Measurements from ENCODE around the gene KCNJ14. TPM values are rescaled to one million over a fixed set of nuclear protein-coding genes. Genes with fewer than 3 reads are reported as not detected.

KCNJ14 gene
- 0.59 and 1.5 TPM in 2 replicates for total RNA-seq

DNA sequence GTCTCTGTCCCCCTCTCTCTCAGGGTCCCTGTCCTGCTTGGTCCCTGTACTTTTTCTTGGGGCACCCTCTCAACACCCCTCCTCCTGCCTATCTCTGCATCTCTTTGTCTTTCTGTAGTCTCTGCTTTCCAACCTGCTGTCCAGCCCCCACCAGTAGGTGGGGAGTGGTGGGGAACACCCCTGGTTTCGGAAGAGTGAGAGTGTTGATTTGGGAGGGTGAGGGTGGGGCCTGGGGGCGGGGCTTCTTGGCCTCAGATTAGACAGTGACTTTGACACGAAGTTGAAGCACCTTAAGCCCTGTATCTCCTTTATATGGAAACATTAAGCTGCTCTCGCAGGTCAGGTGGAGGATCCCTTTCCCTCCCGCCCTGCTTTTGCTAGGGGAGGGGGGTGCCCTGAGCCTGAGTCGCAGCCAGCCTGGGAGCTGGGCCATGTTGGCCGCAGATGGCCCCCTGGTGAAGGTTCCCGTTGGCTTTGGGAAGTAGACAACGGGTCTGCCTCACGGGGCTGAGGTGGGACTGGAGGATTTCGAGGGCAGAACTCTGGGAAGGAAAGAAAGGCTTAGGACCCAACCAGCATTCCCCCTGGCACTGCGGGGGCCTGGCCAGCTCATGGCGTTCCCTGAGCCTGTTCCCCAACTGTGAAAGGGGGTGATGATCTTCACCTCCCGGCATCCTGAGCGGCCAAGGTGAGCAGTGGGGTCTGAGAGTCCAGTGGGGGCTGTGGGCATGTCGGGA lies at the start of gene KCNJ14:
TSS of gene KCNJ14 (plus strand) at position 404 of the 737 bp plus-strand sequence. CDS start 6,151 bp downstream, outside the sequence.

DNA sequence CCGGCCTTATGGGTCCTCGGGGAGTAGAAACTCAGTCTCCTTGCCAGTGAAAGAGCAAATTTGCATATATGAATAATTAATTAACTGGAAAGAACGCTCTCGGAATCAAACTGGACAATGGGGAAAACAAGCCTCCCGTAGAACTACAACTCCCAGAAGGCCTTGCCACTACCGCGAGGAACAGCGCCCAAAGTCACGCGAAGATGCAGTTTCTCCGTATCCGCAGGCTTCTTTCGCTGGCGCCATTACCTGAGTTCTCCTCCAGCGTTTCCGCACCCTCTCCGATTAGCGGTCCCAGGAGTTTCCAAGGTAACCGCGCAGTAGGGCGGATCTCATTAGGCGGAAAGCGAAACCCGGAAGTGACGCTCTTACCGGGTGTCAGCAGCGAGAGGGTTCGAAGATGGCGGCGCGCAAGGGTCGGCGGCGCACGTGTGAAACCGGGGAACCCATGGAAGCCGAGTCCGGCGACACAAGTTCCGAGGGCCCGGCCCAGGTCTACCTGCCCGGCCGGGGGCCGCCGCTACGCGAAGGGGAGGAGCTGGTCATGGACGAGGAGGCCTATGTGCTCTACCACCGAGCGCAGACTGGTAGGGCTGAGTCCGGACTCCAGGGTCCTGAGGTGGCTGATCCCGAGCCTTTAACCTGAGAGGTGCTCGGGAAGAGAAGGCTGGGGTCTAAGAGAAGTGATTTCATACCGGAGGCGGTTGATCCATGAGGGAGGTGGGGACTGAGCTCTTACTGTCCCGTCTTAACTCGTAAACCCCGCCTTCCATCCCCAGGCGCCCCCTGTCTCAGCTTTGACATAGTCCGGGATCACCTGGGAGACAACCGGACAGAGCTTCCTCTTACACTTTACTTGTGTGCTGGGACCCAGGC lies 9.5 kb upstream of the KCNJ14 start, which contains the start of gene GRWD1:
TSS of gene GRWD1 (plus strand) at position 378 of the 876 bp plus-strand sequence. CDS start at position 401, 23 bp downstream.

DNA sequence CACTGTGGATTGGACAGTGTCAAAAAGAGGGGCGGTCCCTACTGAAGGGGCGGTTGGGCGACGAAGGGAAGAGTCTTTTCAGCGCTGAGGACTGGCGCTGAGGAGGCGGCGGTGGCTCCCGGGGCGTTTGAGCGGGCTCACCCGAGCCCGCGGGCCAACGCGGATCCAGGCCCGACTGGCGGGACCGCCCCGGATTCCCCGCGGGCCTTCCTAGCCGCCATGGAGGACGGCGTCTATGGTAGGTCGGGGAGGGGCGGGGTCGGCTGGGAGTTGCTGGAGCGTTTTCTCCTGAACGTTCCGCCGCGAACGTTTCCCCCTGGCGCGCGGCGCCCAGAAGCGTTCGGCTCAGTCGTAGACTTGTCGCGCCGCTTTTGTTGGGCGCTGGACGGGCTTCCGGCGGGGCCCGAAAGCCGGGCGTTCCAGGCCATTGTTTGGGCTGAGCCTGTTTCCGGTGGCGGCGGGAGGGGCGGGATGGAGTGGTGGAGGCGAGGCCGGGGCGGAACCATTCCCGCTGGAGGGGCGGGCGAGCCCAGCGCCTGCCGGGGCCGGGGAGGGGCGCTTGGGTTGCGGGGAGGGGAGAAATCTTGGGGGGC lies 14.0 kb downstream of the KCNJ14 start, which contains the start of gene CYTH2:
TSS of gene CYTH2 (plus strand) at position 81 of the 593 bp plus-strand sequence. CDS start at position 220, 139 bp downstream.

DNA sequence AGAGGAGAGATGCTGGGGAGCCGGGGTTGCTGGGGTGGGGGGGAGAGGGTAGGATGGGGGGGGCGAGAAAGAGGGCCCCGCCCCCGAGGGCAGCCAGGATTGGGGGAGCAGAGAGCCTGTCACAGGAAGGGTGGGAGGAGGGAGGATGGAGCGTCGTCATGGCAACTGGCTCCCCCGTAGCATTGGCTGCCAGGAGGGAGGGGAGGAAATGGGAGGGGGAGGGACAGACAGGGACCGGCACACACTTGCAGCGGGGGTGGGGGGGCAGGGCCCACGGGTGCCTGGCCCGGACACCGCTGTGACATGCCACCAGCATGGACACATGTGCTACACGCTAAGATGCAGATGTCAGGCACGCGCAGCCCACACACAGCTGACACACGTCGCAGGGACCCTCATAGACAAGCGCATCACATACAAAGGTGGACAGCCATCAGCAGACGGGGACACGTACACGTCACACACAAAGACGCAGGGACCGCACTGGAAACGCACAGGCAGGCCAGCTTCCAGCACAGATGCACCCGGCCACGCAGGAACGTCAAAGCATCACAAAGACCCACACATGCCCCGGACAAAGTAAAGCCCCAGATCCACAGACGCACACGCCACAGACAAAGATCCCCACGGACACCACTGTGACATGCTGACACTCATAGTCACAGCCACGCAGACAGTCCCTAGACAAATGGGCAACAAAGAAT lies 56.6 kb downstream of the KCNJ14 start, which contains the start of gene LMTK3:
TSS of gene LMTK3 (minus strand) at position 36 of the 704 bp plus-strand sequence. CDS start 259 bp downstream, outside the sequence.

Other genes starting within 250 kb of the KCNJ14 start
- gene CARD8, start 199.7 kb upstream of the KCNJ14 start, total RNA-seq, result 11.6 and 14.7 TPM in 2 replicates
- gene ZNF114, start 185.5 kb upstream of the KCNJ14 start, total RNA-seq, result 0.32 and 0.59 TPM in 2 replicates
- gene EMP3, start 130.0 kb upstream of the KCNJ14 start, total RNA-seq, result 32.1 and 62.7 TPM in 2 replicates
- gene TMEM143, start 91.6 kb upstream of the KCNJ14 start, total RNA-seq, result 2.1 and 5.6 TPM in 2 replicates
- not detected in 2 replicates for gene SYNGR4, start 91.2 kb upstream of the KCNJ14 start, total RNA-seq
- gene KDELR1, start 64.0 kb upstream of the KCNJ14 start, total RNA-seq, result 76.6 and 96.8 TPM in 2 replicates
- gene GRIN2D, start 61.9 kb upstream of the KCNJ14 start, total RNA-seq, result 1.5 and 2.5 TPM in 2 replicates
- gene GRWD1, start 9.6 kb upstream of the KCNJ14 start, total RNA-seq, result 26.1 and 50.7 TPM in 2 replicates
- 33.5 and 37.4 TPM in 2 replicates for gene CYTH2, start 13.8 kb downstream of the KCNJ14 start, total RNA-seq
- 1.7 and 2.1 TPM in 2 replicates for gene LMTK3, start 56.3 kb downstream of the KCNJ14 start, total RNA-seq
- not detected in 2 replicates for gene SULT2B1, start 96.6 kb downstream of the KCNJ14 start, total RNA-seq
- gene SPACA4, start 151.2 kb downstream of the KCNJ14 start, total RNA-seq, result not detected in 2 replicates
- 0.30 and 0.88 TPM in 2 replicates for gene FAM83E, start 159.5 kb downstream of the KCNJ14 start, total RNA-seq
- gene RPL18, start 163.6 kb downstream of the KCNJ14 start, total RNA-seq, result 1,037 and 1,647 TPM in 2 replicates
- gene SPHK2, start 163.9 kb downstream of the KCNJ14 start, total RNA-seq, result 8.2 and 8.6 TPM in 2 replicates
- 1.2 and 3.3 TPM in 2 replicates for gene DBP, start 181.8 kb downstream of the KCNJ14 start, total RNA-seq
- gene CA11, start 190.6 kb downstream of the KCNJ14 start, total RNA-seq, result 0.18 and 0.30 TPM in 2 replicates
- 0.14 TPM in 1 of 2 replicates, not detected in the other for gene NTN5, start 217.4 kb downstream of the KCNJ14 start, total RNA-seq
- gene FUT2, start 240.4 kb downstream of the KCNJ14 start, total RNA-seq, result not detected in 2 replicates